Fibroblast of skin of back (primary cell): ENCODE results near the gene CHST8. TPM values are rescaled to one million over a fixed set of nuclear protein-coding genes. Genes with fewer than 3 reads are reported as not detected.
"Not testable (repeated sequence)": the region's sequence is repeated elsewhere in the genome, so short reads cannot be mapped to it uniquely, and the experiment has no call there.

Experiments used
- DNase-seq: peaks from one replicate; pipeline ENCODE4 v3.0.0-alpha.2; 2013
- polyA plus RNA-seq, 2 experiments: library from polyadenylated mRNA; unstranded; fragments of 120-200 nt; gene quantifications; one replicate each; pipeline ENCODE4 v1.2.1, GENCODE V29; 2013; ENCODE audit not compliant: insufficient read length in 2 of 2

Gene CHST8
- polyA plus RNA-seq (2013, experiment 1 of 2; ENCODE audit: insufficient read length) = 0.16 TPM
- polyA plus RNA-seq (2013, experiment 2 of 2; ENCODE audit: insufficient read length) = 0.13 TPM

GRCh38 chr19:33621811-33622504 is at the start of gene CHST8:
Gene CHST8 (plus strand): TSS chr19:33621953. CDS start chr19:33689262, 67,309 bp downstream.
- peak; percentile 47 for DNase-seq

GRCh38 chr19:33572929-33573328 is 48.8 kb upstream of the CHST8 start:
- no peak for DNase-seq

GRCh38 chr19:33574824-33575223 is 46.9 kb upstream of the CHST8 start:
- no peak for DNase-seq

- DNase-seq = no peak
These were observed 43.1 kb upstream of the CHST8 start for GRCh38 chr19:33578697-33579096.

GRCh38 chr19:33580026-33580644 is 41.6 kb upstream of the CHST8 start:
- no peak for DNase-seq

GRCh38 chr19:33580645-33581037 is 41.1 kb upstream of the CHST8 start:
- no peak for DNase-seq

GRCh38 chr19:33582914-33583313 is 38.8 kb upstream of the CHST8 start:
- no peak for DNase-seq

GRCh38 chr19:33587150-33587549 is 34.6 kb upstream of the CHST8 start:
- DNase-seq = no peak

GRCh38 chr19:33590224-33590623 is 31.5 kb upstream of the CHST8 start:
- no peak for DNase-seq

- DNase-seq = no peak
These were observed 26.0 kb upstream of the CHST8 start for GRCh38 chr19:33595783-33596182.

- DNase-seq = no peak
These were observed 20.2 kb upstream of the CHST8 start for GRCh38 chr19:33601583-33601982.

GRCh38 chr19:33602576-33603204 is 19.1 kb upstream of the CHST8 start:
- no peak for DNase-seq

- no peak for DNase-seq
These were observed 18.4 kb upstream of the CHST8 start for GRCh38 chr19:33603377-33603776.

- DNase-seq = no peak
These were observed 17.1 kb upstream of the CHST8 start for GRCh38 chr19:33604651-33605050.

- not testable (repeated sequence) for DNase-seq
These were observed 15.9 kb upstream of the CHST8 start for GRCh38 chr19:33605803-33606295.

GRCh38 chr19:33606556-33606955 is 15.2 kb upstream of the CHST8 start:
- DNase-seq = no peak

- no peak for DNase-seq
These were observed 12.4 kb upstream of the CHST8 start for GRCh38 chr19:33609353-33609752.

GRCh38 chr19:33610588-33610987 is 11.2 kb upstream of the CHST8 start:
- DNase-seq = no peak

- no peak for DNase-seq
These were observed 8.7 kb upstream of the CHST8 start for GRCh38 chr19:33612928-33613619.

- no peak for DNase-seq
These were observed 8.1 kb upstream of the CHST8 start for GRCh38 chr19:33613620-33614000.

GRCh38 chr19:33616346-33616745 is 5.4 kb upstream of the CHST8 start:
- no peak for DNase-seq

- DNase-seq = no peak
These were observed 4.9 kb upstream of the CHST8 start for GRCh38 chr19:33616857-33617256.

- DNase-seq = not testable (repeated sequence)
These were observed 3.4 kb upstream of the CHST8 start for GRCh38 chr19:33618363-33618762.
